Body of pancreas (tissue), 4 donors: Measurements from ENCODE around the gene CHST3. TPM values are rescaled to one million over a fixed set of nuclear protein-coding genes. Genes with fewer than 3 reads are reported as not detected.
A peak's percentile ranks its signal among the peaks of the same experiment; 100 is the strongest.

Experiments used
- ATAC-seq: fragments of 150-250 bp; one replicate; pipeline ENCODE4 v1.9.1; 2016
- DNase-seq, 4 donors: peaks; one replicate each; pipeline ENCODE4 v3.0.0-alpha.2; 2019
- H3K27ac ChIP-seq, 4 donors: fragments of 200-600 bp; sonication (generic); 1 replicate in 3 of 4; 2 replicates in 1 of 4; pipeline versions ENCODE4 v1.5.1 to v1.6.1; 2016 to 2019; ENCODE audit warnings: mild to moderate bottlenecking in 1 of 4, mixed read lengths in 1 of 4, moderate library complexity in 1 of 4
- H3K27me3 ChIP-seq, 2 donors: fragments of 200-600 bp; sonication (generic); one replicate each; pipeline ENCODE4 v1.6.0; 2016; ENCODE audit warnings: mild to moderate bottlenecking in 1 of 2
- H3K36me3 ChIP-seq, 2 donors: fragments of 200-600 bp; sonication (generic); replicated peaks in 1 of 2; 2 replicates each; pipeline ENCODE4 v1.5.1; 2016; ENCODE audit warnings: low read depth in 2 of 2; ENCODE audit not compliant: insufficient read depth in 1 of 2
- H3K4me1 ChIP-seq: fragments of 200-600 bp; sonication (generic); one replicate; pipeline ENCODE4 v1.6.0; 2016
- H3K4me3 ChIP-seq, 2 donors: fragments of 200-600 bp; sonication (generic); 1 replicate in 1 of 2; 2 replicates in 1 of 2; pipeline ENCODE4 v1.5.1; 2016 to 2019
- H3K9me3 ChIP-seq, 3 donors: fragments of 200-600 bp; sonication (generic); 1 replicate in 2 of 3; 2 replicates in 1 of 3; pipeline ENCODE4 v1.5.1; 2016
- CTCF ChIP-seq, 7 experiments: fragments of 450-650 bp in 4 of 7; fragments of 200-600 bp in 3 of 7; sonication (generic) in 3 of 7; IDR thresholded peaks; one replicate each; pipeline ENCODE4 v1.5.1; 2016 to 2019; ENCODE audit warnings: antibody characterized with exemption in 7 of 7
- POLR2A ChIP-seq, 3 donors: fragments of 450-650 bp; IDR thresholded peaks; one replicate each; pipeline ENCODE4 v1.6.1; 2016; ENCODE audit warnings: antibody characterized with exemption in 3 of 3, mild to moderate bottlenecking in 2 of 3
- WGBS, 2 donors: methylation state at CpG; one replicate each; pipeline ENCODE4 v1.1.5; 2017; 5-methylcytosine and 5-hydroxymethylcytosine counted together
- intact Hi-C: fragments of 100-400 bp; cut with DNase I; formaldehyde crosslinking; loops from one replicate; pipeline ENCODE4 v1.15.1; 2023
- total RNA-seq, 2 donors: library from RNA; depleted of rRNA; stranded (reverse); fragments of >200 nt; gene quantifications; one replicate each; pipeline ENCODE4 v1.1.0, GENCODE V29; 2016

Gene CHST3
- total RNA-seq, 2 donors from 2014 or later: 8.6 to 19.4 TPM

GRCh38 chr10:71981015-71981875 lies 17.1 kb downstream of the CHST3 start:
- TF ChIP-seq POLR2A (IDR thresholded peaks at IDR 0.05) (peak in 1 of 3 donors; percentile 4), CTCF (IDR thresholded peaks at IDR 0.05) (no peak)
- intact Hi-C loops: no loop called here
- WGBS, 2 donors: 45 to 50% methylated on average over 7 to 14 of the region's 14 CpGs
- Histone ChIP-seq H3K4me1 (peaks cover 91% of the 10 kb centered on the region), H3K4me3 (no peak overlapping the region), H3K27me3 (no peaks in the 10 kb centered on the region), H3K27ac (peak overlapping the region; percentile 49 to 81 (median 75)), H3K36me3 (no peaks in the 10 kb centered on the region), H3K9me3 (no peaks in the 10 kb centered on the region)
- peak in 3 of 4 donors; percentile 33 to 63 (median 35) for DNase-seq
- ATAC-seq: peak; percentile 68

- Histone ChIP-seq H3K9me3 (no peaks in the 10 kb centered on the region), H3K4me3 (no peak overlapping the region), H3K36me3 (no peaks in the 10 kb centered on the region), H3K27me3 (no peaks in the 10 kb centered on the region), H3K27ac (peak overlapping the region in 3 of 4 donors; percentile 73 to 81 (median 77)), H3K4me1 (peaks cover 90% of the 10 kb centered on the region)
- no peak for ATAC-seq
- intact Hi-C loops: no loop called here
- WGBS, 2 donors: 80 to 81% methylated on average over 1 of the region's 1 CpG
- TF ChIP-seq CTCF (IDR thresholded peaks at IDR 0.05): no peak
- no peak for TF ChIP-seq POLR2A (IDR thresholded peaks at IDR 0.05)
- DNase-seq: no peak
Measured at GRCh38 chr10:71981876-71982230, 17.7 kb downstream of the CHST3 start.

GRCh38 chr10:71982269-71983178 lies 18.3 kb downstream of the CHST3 start:
- TF ChIP-seq CTCF (IDR thresholded peaks at IDR 0.05) (no peak), POLR2A (IDR thresholded peaks at IDR 0.05) (no peak)
- no peak overlapping the region for H3K4me3 ChIP-seq
- H3K27me3 ChIP-seq: no peaks in the 10 kb centered on the region
- DNase-seq (no peak), ATAC-seq (no peak)
- WGBS, 2 donors: 66 to 73% methylated on average over 9 to 10 of the region's 10 CpGs
- no peaks in the 10 kb centered on the region for H3K36me3 ChIP-seq
- intact Hi-C loops: no loop called here
- peak overlapping the region in 3 of 4 donors; percentile 73 to 81 (median 77) for H3K27ac ChIP-seq
- no peaks in the 10 kb centered on the region for H3K9me3 ChIP-seq
- peaks cover 83% of the 10 kb centered on the region for H3K4me1 ChIP-seq

- Histone ChIP-seq H3K36me3 (no peaks in the 10 kb centered on the region), H3K9me3 (no peaks in the 10 kb centered on the region), H3K27ac (peak overlapping the region in 3 of 4 donors; percentile 81 to 92 (median 84)), H3K4me3 (no peak overlapping the region), H3K27me3 (no peaks in the 10 kb centered on the region), H3K4me1 (peaks cover 69% of the 10 kb centered on the region)
- TF ChIP-seq CTCF (IDR thresholded peaks at IDR 0.05) (no peak), POLR2A (IDR thresholded peaks at IDR 0.05) (no peak)
- intact Hi-C loops: no loop called here
- WGBS, 2 donors: 83 to 92% methylated on average over 15 of the region's 15 CpGs
- ATAC-seq (no peak), DNase-seq (no peak)
Measured at GRCh38 chr10:71984126-71984808, 20.1 kb downstream of the CHST3 start.
